HG03097 (cell line): Measurements from ENCODE around the gene DYNLT2.
"Not testable (repeated sequence)": the region's sequence is repeated elsewhere in the genome, so short reads cannot be mapped to it uniquely, and the experiment has no call there.

Source experiments
- ATAC-seq: cut with Tn5 transposase; IDR thresholded peaks from one replicate; pipeline ENCODE4 v1.9.1; 2021; ENCODE audit not compliant: unreplicated experiment, low FRiP score

Gene DYNLT2

DNA sequence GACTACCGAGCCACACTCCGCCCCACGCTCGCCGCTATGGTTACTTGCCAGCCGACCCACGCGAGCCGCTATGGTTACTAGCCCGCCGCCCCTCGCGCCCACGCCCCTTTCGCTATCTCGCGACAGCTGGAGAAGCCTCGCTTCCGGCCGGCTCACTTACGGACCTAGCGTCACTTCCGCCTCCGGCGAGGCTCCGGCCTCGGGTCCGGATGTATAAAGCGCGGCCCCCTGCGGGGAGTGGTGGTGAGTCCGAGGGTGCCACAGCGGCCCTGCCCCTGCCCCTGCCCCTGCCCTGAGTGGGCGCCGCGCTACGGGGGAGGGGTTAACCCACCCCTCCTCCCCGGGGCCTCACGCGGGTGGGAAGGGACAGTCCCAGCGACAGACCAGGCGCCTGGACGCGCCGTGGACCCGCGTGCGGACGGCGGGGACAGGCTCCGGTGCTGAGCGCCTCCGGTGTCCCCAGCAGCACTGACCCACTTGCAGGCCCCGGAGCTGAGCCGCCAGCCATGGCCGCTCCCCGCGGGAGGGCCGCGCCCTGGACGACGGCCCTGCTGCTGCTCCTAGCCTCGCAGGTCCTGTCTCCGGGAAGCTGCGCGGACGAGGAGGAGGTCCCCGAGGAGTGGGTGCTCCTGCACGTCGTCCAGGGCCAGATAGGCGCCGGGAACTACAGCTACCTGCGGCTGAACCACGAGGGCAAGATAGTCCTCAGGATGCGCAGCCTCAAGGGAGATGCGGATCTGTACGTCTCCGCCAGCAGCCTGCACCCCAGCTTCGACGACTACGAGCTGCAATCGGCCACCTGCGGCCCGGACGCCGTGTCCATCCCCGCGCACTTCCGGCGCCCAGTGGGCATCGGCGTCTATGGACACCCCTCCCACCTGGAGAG is 49.2 kb downstream of the DYNLT2 start, which contains the start of the genes C6orf120 and WDR27:
C6orf120 (plus strand) TSS at position 173 of the 886 bp plus-strand sequence; CDS start at position 507, 334 bp downstream.
WDR27 (minus strand) TSS at position 76 of the 886 bp plus-strand sequence. CDS start 13,024 bp downstream, outside the sequence.
- peak; percentile 96 for ATAC-seq

DNA sequence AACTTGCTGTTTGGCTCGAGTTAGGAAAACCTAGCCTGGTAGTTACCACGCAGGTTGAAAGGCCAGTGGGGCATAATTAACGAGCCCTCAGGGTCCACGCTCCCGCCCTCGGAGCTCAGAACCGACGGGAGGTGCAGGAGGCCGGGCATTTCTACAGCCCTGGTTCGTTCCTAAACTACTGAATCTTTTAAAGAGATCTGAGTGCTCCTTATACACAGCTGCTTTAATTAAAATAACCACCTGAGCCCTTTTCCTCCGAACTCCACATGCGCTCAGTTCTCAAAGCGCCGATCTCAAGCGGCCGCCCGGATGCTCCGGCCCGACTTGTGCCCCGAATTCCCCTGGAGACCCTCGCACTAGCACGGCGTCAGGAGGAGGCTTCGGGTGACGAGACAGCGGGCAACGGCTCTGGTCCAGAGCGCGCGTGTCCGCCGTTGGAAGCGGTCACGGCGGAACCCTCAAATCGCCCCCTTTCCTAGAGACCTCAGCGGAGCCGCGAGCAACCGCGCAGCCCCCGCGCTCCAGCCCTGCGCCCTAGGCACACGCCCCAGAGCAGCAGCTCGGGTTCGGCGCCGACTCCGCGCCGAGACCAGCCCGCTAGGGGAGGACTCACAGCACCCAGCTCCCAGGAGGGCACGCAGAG is 49.9 kb downstream of the DYNLT2 start:
- peak; percentile 16 for ATAC-seq

DNA sequence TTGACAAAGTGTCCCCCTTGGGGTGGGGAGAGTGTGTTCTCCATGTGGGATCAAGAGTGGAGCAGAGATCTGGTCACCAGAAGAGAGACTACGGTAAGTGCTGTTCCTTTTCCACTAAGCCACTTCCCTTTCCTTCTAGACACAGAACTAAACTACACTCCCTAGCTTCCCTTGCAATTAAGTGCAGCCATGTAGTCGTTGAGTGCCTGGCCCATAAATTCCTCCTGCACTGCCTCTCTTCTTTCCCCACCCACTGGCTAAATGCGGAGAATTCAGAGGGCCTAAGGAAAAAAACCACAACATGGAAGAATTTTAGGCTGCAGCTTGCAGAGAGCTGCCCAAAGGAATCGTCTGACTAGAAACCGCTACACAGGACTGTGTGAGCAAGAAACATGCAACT is 51.1 kb downstream of the DYNLT2 start:
- ATAC-seq, result no peak

DNA sequence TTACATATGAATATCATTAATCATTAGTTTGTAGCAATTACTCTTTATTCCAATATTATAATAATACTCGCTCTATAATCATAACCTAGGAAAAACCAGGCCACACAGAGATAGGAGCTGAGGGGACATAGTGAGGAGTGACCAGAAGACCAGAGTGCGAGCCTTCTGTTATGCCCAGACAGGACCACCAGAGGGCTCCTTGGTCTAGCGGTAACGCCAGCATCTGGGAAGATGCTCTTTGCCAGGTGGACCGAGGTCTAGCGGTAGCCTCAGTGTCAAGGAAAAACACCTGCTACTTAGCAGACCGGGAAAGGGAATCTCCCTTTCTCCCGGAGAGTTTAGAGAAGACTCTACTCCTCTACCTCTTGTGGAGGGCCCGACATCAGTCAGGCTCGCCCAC is 54.3 kb downstream of the DYNLT2 start:
- not testable (repeated sequence) for ATAC-seq

DNA sequence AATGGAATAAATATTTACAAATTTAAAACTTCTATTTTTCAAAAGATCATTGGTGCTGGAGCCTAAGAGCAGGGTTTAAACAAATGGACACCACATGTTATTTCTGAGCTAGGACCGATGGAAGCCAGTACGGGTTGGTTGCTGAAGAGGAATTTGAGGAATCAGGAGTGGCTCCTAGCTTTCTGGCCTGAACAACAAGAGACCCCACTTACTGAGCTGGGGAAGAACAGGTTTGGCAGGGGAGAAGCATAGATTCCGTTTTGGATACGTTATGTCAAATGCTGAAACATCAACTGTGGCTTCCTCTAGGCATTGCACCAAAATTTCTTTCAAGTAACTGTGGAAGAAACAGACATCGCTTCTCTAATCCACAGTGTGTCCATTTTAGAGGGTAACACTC is 56.2 kb downstream of the DYNLT2 start:
- ATAC-seq, result no peak

DNA sequence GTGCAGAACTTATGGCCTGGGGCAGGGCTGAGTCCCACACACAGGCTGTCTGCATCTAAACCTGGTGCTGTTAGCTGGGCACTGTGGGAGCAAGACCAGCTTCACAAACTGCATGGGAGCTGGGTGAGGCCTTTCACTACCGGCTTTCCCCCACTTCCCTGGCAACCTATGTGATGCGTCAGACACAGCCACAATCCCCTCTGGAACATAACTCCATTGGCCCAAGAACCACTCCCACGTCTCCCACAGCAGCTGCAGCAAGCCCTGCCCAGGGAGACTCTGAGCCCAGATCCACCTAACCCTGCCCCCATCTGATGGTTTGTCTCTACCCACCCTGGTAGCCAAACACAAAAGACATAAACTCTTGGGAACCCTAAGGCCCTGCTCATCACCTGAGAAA is 58.9 kb downstream of the DYNLT2 start:
- no peak for ATAC-seq

DNA sequence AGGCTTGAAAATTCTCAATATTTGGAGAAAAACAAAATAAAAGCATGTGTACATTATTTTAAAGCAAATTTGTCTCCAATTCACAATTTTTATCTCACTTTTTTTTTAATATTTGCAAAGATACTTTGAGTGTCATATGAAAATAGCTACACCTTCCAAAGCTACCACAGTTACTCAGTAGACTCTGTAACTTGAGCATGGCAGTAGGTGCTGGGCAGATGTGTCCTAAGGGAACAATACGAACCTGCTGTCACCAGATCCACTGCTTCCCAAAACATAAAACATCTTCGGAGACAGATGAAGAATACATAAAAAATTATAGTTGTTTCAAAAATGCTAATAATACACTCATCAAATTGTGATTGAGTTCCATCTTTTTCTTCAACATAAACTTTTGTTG is 60.1 kb downstream of the DYNLT2 start:
- ATAC-seq, result no peak
